HG02870 (cell line): Measurements from ENCODE around the gene TMEM38B.

Source experiments
- ATAC-seq: cut with Tn5 transposase; IDR thresholded peaks from one replicate; pipeline ENCODE4 v1.9.1; 2021; ENCODE audit warnings: mild to moderate bottlenecking, moderate library complexity; ENCODE audit not compliant: unreplicated experiment

TMEM38B gene, protein sequence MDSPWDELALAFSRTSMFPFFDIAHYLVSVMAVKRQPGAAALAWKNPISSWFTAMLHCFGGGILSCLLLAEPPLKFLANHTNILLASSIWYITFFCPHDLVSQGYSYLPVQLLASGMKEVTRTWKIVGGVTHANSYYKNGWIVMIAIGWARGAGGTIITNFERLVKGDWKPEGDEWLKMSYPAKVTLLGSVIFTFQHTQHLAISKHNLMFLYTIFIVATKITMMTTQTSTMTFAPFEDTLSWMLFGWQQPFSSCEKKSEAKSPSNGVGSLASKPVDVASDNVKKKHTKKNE

DNA sequence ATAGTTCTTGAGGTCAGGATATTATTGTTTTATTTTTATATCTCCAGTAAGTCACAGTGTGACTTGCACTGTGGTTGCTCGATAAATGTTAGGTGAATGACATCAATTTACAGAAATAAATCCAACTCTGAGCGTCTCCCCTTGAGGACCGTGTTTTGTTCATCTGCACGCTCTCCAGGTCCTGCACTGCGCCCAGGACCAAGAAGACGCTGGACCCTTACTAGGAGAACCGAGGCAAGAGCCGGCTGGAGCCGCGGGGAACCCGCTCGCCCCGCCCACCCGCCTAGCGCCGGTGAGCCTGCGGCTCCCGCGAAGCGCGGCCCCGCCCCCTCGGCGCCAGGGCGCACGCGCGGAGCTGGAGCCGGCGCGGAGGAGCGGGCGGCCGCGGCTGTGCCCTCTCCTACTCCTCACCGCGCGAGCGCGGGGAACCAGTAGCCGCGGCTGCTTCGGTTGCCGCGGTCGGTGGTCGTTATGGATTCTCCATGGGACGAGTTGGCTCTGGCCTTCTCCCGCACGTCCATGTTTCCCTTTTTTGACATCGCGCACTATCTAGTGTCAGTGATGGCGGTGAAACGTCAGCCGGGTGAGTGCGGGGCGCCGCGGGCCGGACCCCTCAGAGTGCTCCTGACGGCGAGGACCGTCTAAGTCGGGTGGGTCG, at the start of gene TMEM38B:
Gene TMEM38B, plus strand, starts transcription at position 352 of the 658 bp plus-strand sequence. Its CDS starts 120 bp downstream, at position 472.
- peak; percentile 62 for ATAC-seq

- ATAC-seq, result peak; percentile 67
Observed at GRCh38 chr9:105646879-105647594, 47.3 kb upstream of the TMEM38B start.

DNA sequence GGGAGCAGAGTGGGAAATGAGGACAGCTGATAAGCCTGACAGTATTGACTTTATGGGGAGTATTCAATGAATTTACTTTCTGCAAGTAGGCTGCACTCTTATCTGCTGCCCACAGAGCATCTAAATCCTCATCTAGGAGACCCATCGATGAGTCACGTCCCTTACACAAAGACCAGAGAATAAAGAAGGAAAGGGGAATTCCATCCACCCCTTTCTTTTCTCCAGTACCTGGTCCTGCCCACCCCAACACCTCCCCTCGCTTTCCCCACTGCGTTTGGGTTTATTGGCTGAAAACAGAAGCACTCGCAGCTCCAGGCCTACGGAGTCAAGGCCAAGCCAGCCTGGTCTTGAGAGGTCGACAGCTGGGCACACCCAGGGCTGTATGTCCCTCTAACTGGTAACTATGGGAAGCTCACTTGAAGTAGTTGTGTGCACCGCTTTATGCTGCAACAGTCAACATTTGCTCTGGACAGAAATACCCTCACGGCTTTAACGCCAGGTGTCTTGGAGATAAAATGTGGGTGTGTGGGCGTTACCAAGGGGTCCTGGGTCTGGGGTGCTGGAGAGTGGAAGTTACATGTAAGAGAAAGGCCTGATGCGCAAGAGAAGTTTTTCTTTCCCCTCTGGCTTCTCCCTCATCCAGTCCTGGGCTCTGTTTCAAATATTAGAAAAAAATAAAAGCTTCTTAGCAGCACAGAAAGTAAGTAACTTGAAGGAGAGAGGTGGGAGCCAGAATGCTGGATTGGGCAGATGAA, 46.6 kb upstream of the TMEM38B start:
- ATAC-seq, result no peak

DNA sequence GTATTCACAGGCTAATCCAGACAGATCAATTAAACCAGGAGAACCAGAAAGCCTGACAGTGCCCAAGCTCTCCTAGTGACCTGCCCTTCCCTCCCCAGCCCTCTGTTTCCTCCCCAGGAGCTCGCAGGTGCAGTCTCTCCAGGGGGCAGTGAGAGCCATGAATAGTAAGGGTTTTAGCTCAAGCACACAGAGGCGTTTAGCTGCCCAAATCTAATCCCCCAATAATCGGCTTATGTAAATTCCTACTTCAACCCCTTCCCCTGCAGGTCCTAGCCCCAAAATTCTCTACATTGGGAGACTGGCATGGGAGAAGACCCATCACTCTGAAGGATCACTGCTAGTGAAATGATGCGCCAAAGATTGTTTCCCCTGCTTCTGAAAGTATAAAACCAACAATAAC, 42.5 kb upstream of the TMEM38B start:
- no peak for ATAC-seq

DNA sequence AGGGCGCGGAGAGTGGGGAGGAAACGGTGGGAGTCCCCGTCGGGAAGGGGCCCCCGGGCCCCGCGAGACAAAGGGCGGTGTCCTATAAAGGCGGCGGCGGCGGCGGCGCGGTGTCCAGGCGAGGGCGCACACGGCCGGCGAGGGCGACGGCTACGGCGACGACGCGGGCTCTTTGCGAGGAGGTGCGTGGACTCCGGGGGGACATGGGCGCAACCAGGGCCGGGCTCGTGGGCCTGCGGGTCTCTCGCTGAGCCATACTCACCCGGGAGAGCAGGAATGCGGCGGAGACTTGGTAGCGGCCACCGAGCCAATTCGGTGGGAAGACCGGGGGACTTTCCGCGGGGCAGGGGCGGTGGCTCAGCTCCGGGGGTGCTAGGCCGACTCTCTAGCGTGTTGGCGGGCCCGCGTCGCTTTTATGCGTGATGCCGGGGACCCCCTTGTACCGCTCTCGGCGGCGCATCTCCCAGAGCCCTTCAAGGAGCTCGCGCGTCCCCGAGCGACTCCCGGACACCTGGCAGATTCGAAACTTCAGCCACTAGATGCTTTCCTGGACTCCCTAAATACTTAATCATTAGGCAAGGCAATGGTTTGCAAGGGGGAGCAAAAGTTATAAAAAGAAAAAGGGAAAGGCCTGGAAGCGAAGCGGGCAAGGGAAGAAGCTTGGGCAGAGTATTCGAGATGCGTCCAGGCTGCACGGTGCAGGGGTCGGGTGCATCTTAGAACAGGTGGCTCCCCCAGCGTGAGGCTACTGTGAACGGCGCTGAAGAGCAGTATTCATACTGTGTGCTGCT, 38.0 kb upstream of the TMEM38B start:
- ATAC-seq, result peak; percentile 64

GRCh38 chr9:105658351-105658750, 36.0 kb upstream of the TMEM38B start:
- no peak for ATAC-seq

DNA sequence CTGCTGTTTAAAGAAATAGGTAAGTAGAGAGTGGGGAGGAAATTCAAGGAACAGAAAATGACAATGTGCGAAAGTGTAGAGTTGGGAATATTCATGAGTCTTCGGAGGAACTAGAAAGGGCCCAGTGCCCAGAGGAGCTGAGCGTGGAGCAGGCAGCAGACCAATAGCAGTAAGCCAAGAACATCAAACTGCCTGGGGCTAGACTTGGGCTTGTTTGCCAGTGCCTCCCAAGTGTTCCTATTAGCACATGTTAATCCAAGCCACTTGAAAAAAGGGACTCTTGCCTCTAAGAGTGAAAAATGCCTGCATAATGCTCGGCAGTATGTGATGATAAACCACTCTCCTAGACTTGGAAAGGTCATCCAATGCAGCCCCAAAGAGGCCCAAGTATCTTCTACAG, 33.3 kb upstream of the TMEM38B start:
- ATAC-seq, result no peak

GRCh38 chr9:105662184-105663104, 31.9 kb upstream of the TMEM38B start, which contains the start of gene TAL2:
TSS of gene TAL2 (plus strand) at chr9:105662457. CDS start at chr9:105662497, 40 bp downstream.
- peak; percentile 80 for ATAC-seq

DNA sequence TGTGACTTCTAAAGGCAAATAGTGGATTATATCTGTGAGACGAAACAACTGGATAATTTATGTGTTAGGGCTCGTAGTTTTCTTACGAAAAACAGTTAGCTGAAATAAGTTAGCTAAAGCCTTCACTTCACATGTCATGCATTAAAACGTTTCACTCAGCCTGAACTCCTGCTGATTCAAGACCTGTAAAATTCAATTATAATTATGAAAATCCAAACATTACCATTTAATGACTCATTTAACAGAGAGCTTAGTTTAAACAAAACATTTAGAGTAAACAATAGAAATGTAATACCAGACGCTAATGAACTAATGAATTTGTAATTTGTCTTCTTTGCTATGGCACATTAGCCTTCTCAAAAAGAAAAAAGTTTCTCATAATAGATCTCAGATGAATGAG, 30.4 kb upstream of the TMEM38B start:
- no peak for ATAC-seq

DNA sequence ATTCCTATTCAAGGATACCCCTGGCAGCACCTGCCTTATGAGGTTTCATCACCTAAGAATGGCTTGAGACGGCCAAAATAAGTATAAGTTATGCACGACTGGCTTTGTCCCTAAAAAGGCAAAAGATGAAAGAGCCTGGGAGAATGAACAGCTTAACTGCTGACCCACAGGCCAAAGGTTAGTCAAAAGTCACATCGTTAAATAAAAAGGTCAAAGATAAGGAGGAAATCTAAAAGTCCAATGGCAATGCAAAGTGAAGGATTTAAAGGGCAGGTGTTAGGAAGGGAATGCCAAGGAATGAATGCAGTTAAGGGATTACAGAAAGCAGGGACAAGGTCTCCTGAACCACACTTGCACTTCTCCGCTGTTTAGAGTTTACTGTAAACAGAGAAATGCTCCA, 26.5 kb upstream of the TMEM38B start:
- ATAC-seq, result no peak

DNA sequence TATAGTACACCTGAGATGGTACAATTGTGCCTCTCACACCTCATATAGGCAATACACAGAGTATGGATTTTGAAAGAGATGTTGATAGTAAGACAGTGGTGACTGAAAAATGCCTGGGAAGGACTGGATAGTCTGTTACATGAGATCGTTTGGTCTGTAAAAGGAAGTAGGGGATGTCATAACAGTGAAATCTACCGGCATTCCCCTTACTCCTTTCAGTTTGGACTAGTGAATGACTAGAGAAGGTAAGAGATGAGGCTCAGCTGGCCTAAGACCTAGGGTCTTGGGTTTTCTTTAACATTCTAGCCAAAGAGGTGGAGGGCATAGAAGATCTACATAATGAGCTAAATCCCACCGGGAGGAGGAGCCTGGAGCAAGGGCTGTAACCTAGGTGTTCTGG, 24.0 kb upstream of the TMEM38B start:
- ATAC-seq, result no peak

DNA sequence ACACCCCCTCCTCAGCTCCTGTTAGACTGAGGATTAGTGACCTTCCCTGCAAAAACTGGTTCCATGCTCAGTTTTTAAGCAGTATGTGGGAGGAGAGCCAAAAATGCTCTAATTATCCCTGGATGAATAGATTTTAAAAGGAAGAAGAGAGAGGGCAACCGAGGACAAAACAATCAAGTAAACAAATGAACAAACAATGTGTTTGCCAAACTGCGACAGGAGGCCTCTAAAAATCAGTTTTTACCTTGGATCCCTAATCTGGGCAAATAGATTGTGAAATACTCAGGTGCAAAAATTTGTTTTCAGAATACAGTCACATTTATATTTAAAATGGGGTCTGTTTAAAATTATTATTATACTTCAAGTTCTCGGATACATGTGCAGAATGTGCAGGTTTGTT, 23.6 kb upstream of the TMEM38B start:
- ATAC-seq, result no peak

DNA sequence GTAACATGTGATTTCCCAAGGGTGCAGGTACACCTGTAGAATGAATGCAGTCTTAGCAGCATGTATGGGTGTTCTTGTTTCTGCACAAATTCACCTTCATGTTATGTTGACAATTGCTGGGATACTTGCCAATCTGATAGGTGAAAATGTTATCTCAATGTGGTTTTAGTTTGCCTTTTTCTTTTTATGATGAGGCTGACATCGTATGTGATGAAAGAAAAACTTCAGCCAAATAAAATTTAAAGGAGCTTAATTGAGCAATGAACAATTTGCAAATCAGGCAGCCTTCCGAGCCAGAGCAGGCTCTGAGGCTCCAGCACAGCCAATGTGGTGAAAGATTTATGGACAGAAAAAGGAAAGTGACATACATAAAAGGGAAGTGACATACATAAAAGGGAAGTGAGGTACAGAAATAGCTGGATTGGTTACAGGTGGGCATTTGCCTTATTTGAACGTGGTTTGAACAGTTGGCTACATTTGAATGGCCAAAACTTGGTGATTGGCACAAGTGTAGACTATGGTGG, 21.6 kb upstream of the TMEM38B start:
- ATAC-seq, result no peak

- ATAC-seq, result no peak
Observed at GRCh38 chr9:105673850-105674387, 20.4 kb upstream of the TMEM38B start.

DNA sequence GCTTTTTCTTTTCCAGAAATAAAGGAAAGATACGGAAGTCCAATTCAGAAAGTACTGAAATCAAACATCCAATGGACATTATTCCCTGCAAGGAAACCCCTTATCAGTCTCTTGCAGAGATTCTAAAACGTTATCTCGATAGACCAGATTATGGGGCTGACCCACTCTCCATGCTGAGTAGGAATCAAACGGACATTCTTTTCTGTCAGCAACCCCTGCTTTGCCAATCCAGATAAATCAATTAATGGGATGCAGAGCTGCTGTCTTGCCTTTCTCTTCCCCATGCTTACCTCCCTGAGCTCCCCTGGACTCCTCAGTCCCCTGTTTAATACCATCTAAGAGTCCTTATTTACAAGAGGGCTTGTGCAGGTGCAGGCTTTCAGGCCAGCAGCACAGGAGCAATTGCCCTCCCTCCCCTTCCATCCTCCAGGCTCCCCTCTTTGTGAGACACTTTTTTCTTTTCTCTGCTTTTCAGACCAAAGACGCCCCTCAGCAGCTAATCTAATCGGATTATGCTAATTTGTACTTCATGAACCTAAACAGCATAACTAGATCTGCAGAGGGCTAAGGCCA, 17.9 kb upstream of the TMEM38B start:
- ATAC-seq, result no peak

DNA sequence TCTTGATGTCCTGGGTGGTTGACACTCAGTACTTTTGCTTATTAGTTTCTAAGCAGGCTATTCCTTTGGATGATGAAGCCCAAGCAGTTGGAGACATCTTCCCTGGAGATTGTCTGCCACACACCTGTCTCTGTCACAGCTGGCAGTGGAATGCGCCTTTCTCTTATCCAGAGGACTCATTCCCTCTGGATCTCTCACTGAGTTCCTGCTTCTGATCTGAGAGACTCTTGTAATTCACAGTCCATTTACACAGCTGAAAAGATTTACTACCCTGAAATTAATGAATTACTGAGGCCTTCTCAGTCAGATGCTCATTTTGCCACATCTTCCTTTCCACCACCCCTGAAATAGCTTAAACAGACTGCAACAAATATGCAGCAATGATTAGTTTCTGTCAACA, 16.2 kb upstream of the TMEM38B start:
- no peak for ATAC-seq

GRCh38 chr9:105678781-105679180, 15.6 kb upstream of the TMEM38B start:
- ATAC-seq, result no peak

- no peak for ATAC-seq
Observed at GRCh38 chr9:105679257-105680022, 14.9 kb upstream of the TMEM38B start.
